ENCODE measurements around the gene COL1A1. TPM values are rescaled to one million over a fixed set of nuclear protein-coding genes. Genes with fewer than 3 reads are reported as not detected.

COL1A1 gene
- total and polyA plus RNA-seq, 2 of the 13 experiments (the other 11 are each of a cell fraction or from before 2014, with no cell fraction given) = 0.05 TPM; not detected in 1

DNA sequence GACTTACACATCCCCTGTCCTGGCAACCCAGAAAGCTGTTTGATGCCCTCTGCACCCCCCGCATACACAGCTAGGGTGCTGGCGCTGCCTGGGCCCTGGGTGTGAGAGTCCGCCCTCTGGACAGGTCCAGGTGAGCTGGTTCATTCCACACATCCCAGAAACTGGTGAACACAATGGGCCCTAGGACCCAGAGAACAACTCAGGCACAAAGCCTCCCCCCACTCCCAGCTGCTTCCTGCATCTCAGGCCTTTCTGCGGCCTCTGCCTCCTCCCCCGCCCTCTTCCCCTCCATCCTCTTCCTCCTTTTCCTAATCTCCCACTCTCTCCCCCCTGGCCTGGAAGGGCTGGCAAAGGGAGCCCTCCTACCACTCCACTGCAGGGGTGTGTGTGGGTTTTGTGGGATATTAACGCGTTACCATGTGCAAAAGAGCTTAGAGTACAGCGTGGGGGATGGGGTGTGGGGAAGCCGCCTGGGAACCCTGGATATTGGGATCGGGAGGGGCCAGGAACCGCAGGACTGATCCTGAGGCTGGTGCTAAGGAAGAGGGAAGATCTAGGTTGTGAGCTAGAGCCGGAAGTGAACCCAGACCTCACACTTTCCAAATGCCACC lies 49.4 kb downstream of the COL1A1 start (continued):
- TF ChIP-seq, protein P1, sequence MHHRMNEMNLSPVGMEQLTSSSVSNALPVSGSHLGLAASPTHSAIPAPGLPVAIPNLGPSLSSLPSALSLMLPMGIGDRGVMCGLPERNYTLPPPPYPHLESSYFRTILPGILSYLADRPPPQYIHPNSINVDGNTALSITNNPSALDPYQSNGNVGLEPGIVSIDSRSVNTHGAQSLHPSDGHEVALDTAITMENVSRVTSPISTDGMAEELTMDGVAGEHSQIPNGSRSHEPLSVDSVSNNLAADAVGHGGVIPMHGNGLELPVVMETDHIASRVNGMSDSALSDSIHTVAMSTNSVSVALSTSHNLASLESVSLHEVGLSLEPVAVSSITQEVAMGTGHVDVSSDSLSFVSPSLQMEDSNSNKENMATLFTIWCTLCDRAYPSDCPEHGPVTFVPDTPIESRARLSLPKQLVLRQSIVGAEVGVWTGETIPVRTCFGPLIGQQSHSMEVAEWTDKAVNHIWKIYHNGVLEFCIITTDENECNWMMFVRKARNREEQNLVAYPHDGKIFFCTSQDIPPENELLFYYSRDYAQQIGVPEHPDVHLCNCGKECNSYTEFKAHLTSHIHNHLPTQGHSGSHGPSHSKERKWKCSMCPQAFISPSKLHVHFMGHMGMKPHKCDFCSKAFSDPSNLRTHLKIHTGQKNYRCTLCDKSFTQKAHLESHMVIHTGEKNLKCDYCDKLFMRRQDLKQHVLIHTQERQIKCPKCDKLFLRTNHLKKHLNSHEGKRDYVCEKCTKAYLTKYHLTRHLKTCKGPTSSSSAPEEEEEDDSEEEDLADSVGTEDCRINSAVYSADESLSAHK (CRISPR knock-in tag; IDR thresholded peaks at IDR 0.05; ENCODE audit: borderline replicate concordance) = no peak
- TF ChIP-seq NR2F1 (CRISPR knock-in tag; IDR thresholded peaks at IDR 0.05) (no peak), MTF2 (CRISPR knock-in tag; IDR thresholded peaks at IDR 0.05; ENCODE audit: borderline replicate concordance) (0 out of 2 replicates have a peak, but pooled peaks have one; percentile 59), TERF1 (CRISPR knock-in tag; IDR thresholded peaks at IDR 0.05) (no peak), PCBP1 (IDR thresholded peaks at IDR 0.05; ENCODE audit: borderline replicate concordance, low read depth, low read length) (peak; percentile 98), FOXK2 (IDR thresholded peaks at IDR 0.05) (no peak), HMG20A (CRISPR knock-in tag; IDR thresholded peaks at IDR 0.05; ENCODE audit: borderline replicate concordance) (no peak), ZNF230 (CRISPR knock-in tag; IDR thresholded peaks at IDR 0.05) (peak; percentile 54; the same call in 1 of the 2 replicates), ZBTB21 (CRISPR knock-in tag; IDR thresholded peaks at IDR 0.05) (no peak), MIXL1 (CRISPR knock-in tag; IDR thresholded peaks at IDR 0.05) (peak; percentile 55; the same call in 1 of the 2 replicates), AHR (CRISPR knock-in tag; IDR thresholded peaks at IDR 0.05) (no peak), MYC (CRISPR knock-in tag; IDR thresholded peaks at IDR 0.05; ENCODE audit: borderline replicate concordance) (peak; percentile 63; the same call in 1 of the 2 replicates), ZNF768 (CRISPR knock-in tag; IDR thresholded peaks at IDR 0.05) (peak; percentile 65; the same call in 1 of the 2 replicates), ZNF761 (CRISPR knock-in tag; conservative IDR thresholded peaks at IDR 0.05) (no peak; the same call in 1 of the 2 replicates), ZFP36L2 (CRISPR knock-in tag; IDR thresholded peaks at IDR 0.05) (no peak), ZNF275 (CRISPR knock-in tag; IDR thresholded peaks at IDR 0.05; ENCODE audit: borderline replicate concordance) (peak; percentile 63; the same call in 1 of the 2 replicates)
- TF ChIP-seq, protein P2, sequence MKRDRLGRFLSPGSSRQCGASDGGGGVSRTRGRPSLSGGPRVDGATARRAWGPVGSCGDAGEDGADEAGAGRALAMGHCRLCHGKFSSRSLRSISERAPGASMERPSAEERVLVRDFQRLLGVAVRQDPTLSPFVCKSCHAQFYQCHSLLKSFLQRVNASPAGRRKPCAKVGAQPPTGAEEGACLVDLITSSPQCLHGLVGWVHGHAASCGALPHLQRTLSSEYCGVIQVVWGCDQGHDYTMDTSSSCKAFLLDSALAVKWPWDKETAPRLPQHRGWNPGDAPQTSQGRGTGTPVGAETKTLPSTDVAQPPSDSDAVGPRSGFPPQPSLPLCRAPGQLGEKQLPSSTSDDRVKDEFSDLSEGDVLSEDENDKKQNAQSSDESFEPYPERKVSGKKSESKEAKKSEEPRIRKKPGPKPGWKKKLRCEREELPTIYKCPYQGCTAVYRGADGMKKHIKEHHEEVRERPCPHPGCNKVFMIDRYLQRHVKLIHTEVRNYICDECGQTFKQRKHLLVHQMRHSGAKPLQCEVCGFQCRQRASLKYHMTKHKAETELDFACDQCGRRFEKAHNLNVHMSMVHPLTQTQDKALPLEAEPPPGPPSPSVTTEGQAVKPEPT (CRISPR knock-in tag; IDR thresholded peaks at IDR 0.05; ENCODE audit: low read depth) = peak; percentile 80; the same call in 1 of the 2 replicates
- TF ChIP-seq, protein P3, sequence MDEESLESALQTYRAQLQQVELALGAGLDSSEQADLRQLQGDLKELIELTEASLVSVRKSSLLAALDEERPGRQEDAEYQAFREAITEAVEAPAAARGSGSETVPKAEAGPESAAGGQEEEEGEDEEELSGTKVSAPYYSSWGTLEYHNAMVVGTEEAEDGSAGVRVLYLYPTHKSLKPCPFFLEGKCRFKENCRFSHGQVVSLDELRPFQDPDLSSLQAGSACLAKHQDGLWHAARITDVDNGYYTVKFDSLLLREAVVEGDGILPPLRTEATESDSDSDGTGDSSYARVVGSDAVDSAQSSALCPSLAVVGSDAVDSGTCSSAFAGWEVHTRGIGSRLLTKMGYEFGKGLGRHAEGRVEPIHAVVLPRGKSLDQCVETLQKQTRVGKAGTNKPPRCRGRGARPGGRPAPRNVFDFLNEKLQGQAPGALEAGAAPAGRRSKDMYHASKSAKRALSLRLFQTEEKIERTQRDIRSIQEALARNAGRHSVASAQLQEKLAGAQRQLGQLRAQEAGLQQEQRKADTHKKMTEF (CRISPR knock-in tag; IDR thresholded peaks at IDR 0.05) = 0 out of 2 replicates have a peak, but pooled peaks have one; percentile 65
